Coronary artery (tissue), 2 donors: ENCODE results near the gene KY.

ENCODE experiments used
- DNase-seq: peaks from one replicate; pipeline ENCODE4 v3.0.0-alpha.2; 2017; ENCODE audit warnings: low spot score
- H3K27ac ChIP-seq, 2 donors: fragments of 200-600 bp; sonication (generic); one replicate each; pipeline ENCODE4 v1.5.1; 2016 to 2019
- H3K4me3 ChIP-seq: fragments of 200-600 bp; sonication (generic); 2 replicates; pipeline ENCODE4 v1.5.1; 2016; ENCODE audit warnings: mild to moderate bottlenecking, moderate library complexity
- CTCF ChIP-seq: fragments of 200-600 bp; sonication (generic); IDR thresholded peaks from one replicate; pipeline ENCODE4 v1.5.1; 2019; ENCODE audit warnings: antibody characterized with exemption

The KY gene

GRCh38 chr3:134607054-134608022 is 43.5 kb downstream of the KY start:
- Histone ChIP-seq H3K4me3 (no peak overlapping the region), H3K27ac (no peak overlapping the region)
- no peak for TF ChIP-seq CTCF
- no peak for DNase-seq

- TF ChIP-seq CTCF: no peak
- no peak overlapping the region for H3K27ac ChIP-seq
- no peak overlapping the region for H3K4me3 ChIP-seq
- DNase-seq: no peak
Observed at GRCh38 chr3:134606033-134607025, 44.5 kb downstream of the KY start.

GRCh38 chr3:134605556-134605955 is 45.3 kb downstream of the KY start:
- TF ChIP-seq CTCF: no peak
- no peak overlapping the region for H3K4me3 ChIP-seq
- no peak overlapping the region for H3K27ac ChIP-seq
- no peak for DNase-seq

GRCh38 chr3:134603956-134604355 is 46.9 kb downstream of the KY start:
- no peak overlapping the region for H3K27ac ChIP-seq
- no peak for TF ChIP-seq CTCF
- H3K4me3 ChIP-seq: no peak overlapping the region
- no peak for DNase-seq

- H3K27ac ChIP-seq: no peak overlapping the region
- no peak overlapping the region for H3K4me3 ChIP-seq
- TF ChIP-seq CTCF: no peak
- DNase-seq: no peak
Observed at GRCh38 chr3:134603480-134603879, 47.3 kb downstream of the KY start.

- H3K27ac ChIP-seq: no peak overlapping the region
- no peak for DNase-seq
- no peak for TF ChIP-seq CTCF
- no peak overlapping the region for H3K4me3 ChIP-seq
Observed at GRCh38 chr3:134602440-134602814, 48.4 kb downstream of the KY start.
